HG03039 (cell line): ENCODE data around the gene CSNK1A1.
"Not testable (repeated sequence)": the region's sequence is repeated elsewhere in the genome, so short reads cannot be mapped to it uniquely, and the experiment has no call there.

Experiments
- ATAC-seq: cut with Tn5 transposase; IDR thresholded peaks from one replicate; pipeline ENCODE4 v1.9.1; 2021; ENCODE audit warnings: mild to moderate bottlenecking, moderate library complexity; ENCODE audit not compliant: unreplicated experiment

The CSNK1A1 gene

DNA sequence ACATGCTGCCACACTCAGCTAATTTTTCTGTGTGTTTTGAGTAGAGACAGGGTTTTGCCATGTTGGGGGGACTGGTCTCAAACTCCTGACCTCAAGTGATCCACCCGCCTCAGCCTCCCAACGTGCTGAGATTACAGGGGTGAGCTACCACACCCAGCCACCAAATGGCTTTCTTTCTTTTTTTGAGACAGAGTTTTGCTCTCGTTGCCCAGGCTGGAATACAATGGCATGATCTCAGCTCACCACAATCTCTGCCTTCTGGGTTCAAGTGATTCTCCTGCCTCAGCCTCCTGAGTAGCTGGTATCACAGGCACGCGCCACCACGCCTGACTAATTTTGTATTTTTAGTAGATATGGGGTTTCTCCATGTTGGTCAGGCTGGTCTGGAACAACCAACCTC is 15.5 kb downstream of the CSNK1A1 start:
- not testable (repeated sequence) for ATAC-seq

DNA sequence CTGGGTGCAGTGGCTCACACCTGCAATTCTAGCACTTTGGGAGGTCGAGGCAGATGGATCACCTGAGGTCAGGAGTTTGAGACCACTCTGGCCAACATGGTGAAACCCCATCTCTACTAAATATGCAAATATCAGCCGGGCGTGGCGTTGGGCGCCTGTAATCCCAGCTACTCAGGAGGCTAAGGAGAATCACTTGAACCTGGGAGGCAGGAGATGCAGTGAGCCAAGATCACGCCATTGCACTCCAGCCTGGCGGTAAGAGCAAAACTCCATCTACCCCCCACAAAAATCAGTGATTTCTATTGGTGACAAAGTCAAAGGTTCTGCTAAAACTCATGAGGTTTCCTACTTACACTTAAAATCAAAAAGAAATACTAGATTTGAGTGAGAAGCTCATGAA is 18.8 kb downstream of the CSNK1A1 start:
- no peak for ATAC-seq

DNA sequence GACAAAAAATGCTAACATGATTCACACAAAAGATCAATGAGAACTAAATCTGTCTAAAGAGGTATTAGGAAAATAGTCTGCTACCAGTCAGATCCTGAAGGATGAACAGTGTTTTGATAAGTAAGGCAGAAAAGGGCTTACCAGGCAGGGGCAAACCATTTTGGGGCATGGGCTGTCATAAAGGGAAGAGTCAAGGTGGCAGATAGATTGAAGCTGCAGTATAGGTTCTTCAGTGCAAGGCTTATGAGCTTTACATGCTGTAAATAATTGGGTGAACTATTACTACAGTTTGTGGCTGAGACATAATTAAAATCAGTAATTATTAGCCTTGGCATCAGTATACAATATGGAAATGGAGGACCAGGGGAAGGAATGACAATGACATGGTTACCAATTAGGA is 21.8 kb downstream of the CSNK1A1 start:
- no peak for ATAC-seq

DNA sequence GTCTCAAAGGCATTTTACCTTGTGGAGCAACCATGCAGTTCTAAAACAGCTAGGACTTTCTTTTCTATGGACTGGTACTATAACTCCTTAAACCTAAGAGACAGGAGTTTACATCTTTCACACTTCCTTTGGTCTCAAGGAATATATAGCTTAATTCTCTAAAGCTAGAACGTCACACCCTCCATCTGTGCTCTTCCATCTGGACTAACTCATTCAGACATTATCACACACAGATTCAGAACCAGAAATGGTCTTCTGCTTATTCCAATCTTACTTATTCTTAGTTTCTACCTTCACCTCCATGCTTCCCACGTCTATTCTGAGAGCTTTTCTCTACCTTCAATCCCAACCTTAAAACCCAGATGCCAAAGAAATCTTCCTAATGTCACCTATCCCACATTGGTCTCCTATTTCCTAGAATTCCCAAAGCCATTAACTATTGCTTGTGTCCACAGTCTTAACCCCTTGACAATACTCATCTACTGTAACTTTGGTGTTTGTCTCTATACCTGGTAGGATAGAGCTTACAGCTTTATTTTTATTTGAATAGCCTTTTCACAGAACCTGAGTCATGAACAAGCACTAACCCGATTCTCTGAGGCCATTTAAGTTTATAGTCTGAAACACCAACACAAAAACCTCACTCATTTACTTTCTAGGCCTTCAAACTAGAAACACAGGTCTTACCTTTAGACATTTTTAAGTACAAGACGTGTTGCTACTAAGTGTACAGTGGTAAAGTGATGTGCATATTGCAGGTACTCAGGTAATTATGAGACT is 22.8 kb downstream of the CSNK1A1 start:
- no peak for ATAC-seq

DNA sequence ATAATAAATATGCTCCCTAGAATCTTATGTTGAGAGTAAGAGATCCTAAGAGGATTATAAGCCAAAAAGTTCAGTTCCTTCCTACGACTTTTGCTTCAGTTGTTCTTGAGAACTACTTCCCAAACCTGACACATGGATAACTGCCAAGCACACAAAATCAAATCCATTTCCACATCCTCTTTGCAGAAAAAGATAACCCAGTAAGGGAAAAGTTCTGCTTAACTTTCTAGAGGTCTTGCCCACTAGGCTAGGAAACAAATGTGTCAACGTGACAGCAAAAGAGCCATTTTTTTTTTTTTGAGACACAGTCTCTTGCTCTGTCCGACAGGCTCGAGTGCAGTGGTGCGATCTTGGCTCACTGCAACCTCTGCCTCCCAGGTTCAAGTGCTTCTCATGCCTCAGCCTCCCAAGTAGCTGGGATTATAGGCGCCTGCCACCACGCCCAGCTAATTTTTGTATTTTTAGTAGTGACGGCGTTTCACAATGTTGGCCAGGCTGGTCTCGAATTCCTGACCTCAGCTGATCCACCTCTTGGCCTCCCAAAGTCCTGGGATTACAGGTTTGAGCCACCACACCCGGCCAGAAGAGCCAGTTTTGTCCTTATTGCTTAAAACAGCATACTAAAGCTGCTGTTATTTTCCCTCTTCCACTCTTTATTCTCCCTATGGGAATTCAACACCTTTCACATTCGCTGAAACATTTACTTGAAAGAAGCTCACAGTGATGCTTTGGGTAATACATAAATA is 24.2 kb downstream of the CSNK1A1 start:
- ATAC-seq, result no peak

DNA sequence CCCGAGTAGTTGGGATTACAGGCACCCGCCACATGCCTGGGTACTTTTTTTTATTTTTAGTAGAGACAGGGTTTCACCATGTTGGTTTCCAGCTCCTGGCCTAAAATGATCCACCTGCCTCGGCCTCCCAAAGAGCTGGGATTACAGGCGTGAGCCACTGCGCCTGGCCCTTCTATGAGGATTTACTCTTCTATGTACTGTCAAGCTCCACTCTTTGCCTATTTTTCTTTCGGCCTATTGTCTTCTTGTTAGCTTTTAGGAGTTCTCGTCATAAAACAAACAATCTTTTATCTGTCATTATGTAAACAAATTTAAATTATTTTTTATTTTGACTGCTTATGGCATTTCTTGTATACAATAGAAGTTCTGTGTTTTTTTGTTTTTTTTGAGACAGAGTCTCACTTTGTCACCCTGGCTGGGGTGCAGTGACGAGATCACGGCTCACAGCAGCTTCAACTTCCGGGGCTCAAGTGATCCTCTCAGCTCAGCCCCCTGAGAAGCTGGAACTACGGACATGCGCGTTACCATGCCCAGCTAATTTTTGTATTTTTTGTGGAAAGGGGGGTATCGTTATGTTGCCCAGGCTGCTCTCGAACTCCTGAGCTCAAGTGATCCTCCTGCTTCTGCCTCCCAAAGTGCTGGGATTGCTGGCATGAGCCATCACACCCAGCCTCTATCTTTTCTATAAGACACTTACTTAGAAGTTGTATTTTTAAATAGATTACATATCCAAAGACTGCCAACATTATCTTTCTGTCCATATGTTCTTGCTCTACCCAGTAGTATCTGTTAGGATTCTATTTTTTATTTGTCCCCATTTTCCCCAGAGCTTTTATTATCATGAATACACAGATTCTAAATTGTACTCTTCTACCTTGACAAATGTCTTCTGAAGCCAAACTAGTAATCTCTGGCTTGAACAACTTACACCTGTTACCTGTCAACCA is 29.2 kb downstream of the CSNK1A1 start:
- ATAC-seq, result no peak

DNA sequence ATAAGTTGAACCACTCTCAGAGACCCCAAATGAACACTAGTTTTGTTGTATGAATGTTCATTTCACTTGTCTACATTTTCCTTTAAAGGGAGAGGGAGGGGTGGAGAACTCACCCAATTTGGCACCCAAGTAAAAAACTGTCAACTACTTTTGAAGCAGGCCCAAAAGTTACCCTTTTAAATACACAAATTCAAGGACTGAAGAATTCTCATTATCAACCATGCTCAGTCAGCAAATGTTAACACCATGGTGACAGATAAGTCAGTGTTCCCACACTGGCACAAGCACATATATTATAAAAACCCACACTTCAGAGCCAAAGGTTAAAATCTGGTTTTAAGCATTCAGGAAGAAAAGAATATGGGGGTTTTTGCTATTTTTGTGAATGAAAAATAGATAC is 31.6 kb downstream of the CSNK1A1 start:
- ATAC-seq, result no peak

DNA sequence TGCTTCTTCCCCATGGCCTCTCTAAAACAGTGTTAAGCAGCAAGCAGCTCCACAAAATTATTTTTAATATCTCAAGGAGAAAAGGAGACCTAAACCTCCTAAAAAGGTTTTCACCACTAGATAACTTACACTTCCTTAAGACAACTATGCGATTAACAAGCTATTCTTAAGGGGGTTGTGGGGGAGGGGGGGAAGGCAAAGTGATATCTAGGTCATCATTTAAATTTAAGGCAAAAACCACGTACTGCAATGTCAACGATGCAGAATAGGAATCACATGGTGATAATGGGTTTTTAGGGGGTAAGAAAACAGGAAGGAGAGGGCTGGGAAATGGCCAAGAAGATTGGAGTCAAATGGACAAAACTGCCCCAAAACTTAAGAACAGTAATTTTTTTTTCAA is 32.6 kb downstream of the CSNK1A1 start:
- no peak for ATAC-seq

DNA sequence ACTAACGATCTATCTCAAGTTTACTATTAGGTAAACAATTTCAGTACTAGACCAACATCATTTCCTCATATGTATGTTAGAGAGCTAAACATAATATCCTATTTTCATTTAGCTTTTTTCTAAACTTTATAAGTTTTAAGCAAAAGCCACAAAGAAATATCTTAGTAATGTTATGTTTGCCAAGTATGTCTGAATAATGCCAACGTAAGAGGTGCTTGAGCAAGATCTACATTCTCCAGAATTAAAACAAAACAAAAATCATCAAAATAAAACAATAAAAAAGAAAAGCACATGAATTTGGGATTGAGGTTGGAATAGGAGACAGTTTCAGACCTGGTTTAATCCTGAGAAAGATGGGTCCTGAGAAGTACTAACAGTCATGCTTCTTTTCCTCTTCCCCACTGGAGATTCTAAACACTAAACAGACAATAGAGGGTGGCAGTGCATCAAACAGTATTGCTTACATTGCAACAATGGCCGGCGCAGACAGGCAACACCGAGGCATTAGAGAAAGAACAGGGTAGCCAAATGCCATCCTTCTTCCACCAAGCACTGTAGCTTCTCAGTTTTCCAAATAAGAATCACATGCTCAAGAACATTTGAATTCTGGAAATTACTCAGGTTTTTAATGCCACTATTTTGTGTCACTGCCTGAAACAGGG is 33.6 kb downstream of the CSNK1A1 start:
- no peak for ATAC-seq

DNA sequence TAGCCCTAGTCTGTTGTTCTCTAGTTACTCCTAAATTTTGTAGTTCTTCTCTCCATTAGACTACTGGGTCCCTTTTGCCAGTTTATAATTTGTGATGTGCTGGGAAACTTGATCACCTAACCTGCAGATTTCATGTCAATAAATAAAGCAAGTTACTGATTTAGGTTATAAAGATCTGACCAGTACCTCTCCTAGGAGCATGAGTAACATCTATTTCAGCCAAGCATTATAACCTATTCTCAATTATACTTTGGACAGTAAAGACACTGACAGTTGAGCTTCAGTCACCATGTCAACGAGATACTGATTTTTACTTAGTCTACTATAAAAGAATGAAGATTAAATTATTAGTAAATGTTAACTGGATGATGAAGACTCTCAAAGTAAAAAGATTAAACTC is 36.7 kb downstream of the CSNK1A1 start:
- no peak for ATAC-seq

DNA sequence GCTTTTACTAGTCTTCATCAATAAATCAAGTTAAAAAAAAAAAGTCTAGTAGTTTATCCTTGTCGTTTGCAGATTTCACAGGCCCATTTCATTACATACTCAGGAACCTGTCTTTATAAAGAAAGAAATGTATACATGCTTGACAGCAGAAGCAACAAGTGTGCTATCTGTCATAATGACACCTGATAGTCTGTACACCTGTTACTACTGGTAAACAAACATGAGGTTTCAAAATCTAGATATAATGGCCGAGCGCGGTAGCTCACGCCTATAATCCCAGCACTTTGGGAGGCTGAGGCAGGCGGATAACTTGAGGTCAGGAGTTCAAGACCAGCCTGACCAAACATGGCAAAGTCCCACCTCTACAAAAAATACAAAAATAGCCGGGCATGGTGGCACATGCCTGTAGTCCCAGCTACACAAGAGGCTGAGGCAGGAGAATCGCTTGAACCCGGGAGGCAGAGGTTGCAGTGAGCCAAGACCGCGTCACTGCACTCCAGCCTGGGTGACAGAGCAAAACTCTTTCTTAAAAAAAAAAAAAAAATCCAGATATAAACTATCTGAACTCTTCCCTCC is 37.8 kb downstream of the CSNK1A1 start:
- ATAC-seq, result not testable (repeated sequence)

DNA sequence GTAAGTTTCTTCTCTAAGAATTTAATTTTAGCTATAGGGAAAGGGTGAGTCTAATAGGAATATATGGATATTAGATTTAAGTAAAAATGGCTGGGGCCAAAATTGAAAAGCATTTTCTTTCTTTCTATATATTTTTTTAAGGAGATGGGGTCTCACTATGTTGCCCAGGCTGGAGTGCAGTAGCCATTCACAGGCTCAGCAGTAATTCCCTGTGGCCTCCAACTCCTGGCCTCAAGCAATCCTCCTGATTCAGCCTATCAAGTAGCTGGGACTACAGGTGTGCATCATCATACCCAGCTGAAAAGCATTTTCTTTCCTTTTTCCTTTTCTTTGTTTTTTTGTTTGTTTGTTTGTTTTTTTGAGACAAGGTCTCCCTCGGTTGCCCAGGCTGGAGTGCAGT is 41.1 kb downstream of the CSNK1A1 start:
- ATAC-seq, result no peak

DNA sequence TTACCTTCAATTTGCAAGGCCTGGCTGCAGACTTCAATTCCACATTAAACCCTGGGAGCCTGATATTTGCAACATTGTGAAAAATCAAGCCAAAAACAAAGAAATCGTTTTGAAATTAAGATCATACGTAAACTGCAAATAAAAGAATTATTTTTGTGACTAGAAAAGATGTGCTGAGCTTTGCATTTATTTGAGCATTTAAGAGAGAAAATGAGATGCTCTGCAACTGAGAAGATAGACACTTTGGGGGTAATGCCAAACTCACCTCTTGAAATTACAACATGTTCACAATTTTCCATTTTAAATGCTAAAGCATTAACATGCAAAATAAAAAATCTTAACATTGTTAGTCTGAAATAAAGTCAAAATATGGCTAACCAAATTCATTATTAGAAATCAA is 46.6 kb downstream of the CSNK1A1 start:
- ATAC-seq, result no peak

DNA sequence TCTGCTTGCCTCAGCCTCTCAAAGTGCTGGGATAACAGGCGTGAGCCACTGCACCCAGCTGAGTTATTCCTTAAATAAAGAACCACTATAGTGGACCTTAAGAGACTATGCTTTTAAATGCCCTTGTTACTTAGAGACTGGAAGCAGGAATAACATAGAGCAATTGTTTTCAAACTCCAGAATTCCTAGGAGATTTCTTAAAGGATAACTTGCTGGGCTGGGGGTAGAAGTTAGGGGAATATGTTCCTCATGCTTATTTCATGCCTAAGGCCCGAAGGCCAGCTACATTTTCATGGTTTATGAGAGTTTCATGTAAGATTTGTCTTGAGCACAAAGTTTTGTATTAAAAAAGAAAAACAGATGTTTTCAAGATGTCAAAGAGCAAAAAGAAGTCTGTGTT is 48.2 kb downstream of the CSNK1A1 start:
- no peak for ATAC-seq

DNA sequence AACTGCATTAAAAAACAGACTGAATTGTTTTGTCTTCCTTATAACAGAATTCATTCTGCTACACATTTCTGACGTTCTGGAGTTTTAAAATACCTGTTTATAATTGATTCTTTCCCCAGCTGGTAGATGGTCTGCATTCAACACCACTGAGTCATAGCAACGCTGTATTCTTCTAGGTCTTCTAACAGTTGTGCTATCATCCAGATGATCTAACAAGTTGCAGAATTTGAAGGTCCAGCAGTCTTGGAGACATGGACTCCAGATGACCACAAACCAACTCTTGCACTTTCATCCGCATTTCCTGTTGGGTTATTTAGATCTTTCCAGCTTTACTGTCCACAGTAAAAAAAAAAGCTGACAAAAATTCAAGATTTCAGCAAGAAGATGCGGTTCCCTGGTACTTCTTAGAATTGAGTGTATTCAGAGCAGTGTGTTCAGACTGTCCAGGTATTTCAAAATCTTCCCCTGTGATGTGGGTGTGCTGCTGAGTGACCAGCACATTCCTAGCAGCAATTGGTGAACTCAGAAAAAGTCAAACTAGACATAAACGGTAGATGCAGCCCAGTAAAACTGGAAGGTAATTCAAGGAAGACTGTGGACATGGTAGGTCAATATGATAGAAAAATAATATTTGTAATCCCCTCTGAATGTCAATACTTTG is 50.2 kb downstream of the CSNK1A1 start:
- ATAC-seq, result no peak

DNA sequence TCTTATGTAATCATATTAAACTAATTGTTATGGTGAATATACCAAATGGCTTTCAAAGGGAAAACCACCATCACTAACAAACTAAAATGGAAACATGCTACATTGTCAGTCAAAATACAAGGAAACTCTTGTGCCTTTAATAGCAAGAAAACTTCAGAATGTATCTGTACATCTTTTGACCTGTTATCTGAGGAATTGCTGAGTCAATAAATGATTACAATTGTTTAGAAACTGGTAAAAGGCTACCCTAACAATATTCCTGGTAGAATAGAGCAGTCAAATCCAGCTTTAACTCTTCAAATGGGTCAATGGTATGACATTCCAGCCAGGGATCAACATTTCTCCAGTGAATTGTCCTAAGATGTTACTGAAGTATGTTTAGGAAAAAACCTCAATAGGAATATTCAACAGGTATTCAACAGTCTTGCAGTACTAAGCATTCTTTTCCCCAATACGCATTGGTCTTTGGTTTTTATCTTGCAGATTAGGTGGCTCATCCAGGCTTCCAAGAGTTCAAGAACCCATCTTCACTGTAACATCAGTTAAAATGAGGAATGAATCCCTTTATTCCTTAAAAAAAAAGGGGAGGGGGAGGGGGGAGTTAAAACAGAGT is 52.4 kb downstream of the CSNK1A1 start:
- no peak for ATAC-seq

DNA sequence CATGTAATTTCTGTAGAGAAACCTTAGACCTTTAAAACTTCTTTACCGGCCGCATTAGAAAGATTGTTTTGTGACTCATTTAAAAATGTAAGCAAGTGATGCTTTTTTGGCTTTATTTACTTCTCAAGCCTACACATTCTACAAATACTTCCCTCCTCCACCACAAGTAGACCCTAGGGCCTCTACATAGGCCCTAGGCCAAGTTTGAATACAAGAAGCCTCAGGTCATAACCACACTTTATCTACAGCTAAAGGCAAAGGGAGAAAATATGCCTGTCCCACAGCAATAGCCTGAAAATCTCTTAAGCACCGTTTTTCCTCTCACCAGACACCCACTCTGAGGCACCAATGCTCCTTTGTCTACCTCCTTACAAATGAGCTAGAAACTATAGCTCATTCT is 53.9 kb downstream of the CSNK1A1 start:
- no peak for ATAC-seq

DNA sequence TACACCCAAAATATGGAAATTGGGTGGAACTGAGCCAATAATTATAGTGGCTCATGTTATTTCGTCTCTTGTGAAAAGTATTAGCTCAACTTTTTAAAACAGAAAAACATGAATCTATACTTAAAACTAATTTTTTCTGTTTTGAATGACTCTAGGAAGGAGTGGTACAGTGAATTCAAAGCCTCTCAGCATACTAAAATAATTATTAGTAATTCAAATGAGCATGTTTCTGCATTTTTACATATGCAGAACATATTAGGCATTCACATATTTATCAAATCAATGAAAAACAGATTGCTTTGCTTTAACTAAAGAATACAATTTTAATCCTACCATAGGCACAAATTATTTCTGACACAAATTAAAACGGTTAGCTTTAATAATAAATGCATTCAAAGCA is 54.3 kb downstream of the CSNK1A1 start:
- ATAC-seq, result no peak

DNA sequence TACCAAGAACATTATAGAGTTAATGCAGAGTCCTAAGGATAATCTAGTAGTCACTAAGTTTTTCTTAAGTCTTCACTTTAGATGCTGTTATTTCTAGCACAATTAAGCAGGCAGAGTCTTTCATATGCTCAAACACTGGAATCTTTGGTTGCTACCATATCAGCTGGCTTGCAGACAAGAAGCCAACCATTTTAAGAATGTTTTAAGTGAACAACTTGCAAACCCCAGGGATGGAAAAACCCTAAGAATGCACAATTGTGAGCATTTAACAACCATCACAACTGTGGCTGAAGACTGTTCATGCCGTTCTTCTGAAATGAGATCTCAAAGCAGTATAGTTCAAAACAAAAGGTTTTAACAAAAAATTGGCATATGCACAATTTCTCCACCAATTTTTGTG is 55.1 kb downstream of the CSNK1A1 start:
- no peak for ATAC-seq

DNA sequence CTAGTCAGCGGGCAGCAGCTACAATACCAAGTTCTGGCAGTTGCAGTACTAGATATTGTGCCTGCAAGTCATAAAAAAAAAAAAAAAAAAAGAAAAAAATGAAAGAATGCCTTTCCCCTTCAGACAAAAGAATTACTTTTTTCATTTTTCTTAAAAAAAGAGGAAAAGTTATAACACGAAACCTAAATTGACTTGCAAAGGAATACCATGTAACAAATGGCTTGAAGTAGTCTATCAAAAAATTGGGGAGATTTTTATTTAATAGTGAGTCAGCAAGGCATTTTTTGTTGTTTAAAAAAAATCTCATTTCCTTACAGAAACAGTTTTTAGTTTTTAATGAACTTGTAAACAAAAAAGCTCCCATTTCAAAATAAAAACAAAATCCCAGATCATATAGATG is 55.6 kb downstream of the CSNK1A1 start:
- ATAC-seq, result no peak
